HG02798 (cell line): Measurements from ENCODE around the gene SOX11.

Experiments used
- ATAC-seq: cut with Tn5 transposase; IDR thresholded peaks from one replicate; pipeline ENCODE4 v1.9.1; 2021; ENCODE audit warnings: mild to moderate bottlenecking; ENCODE audit not compliant: unreplicated experiment, poor library complexity

SOX11 gene

DNA sequence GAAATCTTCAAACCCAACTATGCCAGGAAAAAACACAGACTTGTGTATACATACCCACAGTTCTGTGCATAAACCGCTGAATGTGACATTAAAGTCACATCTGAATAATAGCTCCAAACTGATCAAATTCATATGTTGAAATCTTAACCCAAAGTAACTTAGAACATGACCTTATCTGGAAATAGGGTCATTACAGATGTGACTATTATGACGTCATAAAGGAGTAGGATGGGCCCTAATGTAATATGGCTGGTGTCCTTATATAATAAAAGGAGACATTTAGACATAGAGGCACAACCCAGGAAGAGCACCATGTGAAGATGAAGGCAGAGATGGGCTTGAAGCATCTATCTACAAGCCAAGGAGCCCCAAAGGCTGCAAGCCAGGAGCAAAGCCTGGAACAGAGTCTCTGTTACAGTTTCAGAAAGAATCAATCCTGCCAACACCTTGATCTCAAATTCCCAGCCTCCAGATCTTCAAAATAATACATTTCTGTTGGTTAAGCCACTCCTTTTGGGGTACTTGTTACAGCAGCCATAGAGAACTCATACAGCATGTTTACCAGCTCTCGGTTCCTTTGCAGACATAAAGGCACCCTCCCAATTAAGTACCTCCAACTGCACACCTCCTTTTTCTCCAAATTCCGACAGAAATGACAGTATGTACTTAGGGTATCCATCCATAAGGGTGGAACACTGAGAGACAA, 27.6 kb downstream of the SOX11 start:
- no peak for ATAC-seq

DNA sequence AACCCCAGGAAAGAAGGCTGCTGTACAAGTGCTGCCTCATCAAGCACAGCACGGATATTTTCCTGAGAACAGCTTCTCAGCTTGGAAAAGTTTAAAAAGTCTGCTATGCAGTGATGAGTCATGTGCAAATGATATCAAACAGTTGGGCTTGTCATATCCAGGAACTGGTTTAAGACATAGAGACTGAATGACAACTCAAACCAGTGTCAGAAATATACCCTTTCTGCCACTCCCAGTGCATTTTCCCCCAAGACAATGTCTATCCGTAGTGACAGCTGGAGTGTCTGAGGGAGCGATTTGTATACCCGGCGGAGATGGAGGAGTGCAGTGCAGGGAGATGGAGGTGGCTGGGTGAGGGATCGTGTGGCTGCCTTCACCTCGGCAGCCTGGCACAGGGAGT, 28.2 kb downstream of the SOX11 start:
- no peak for ATAC-seq

DNA sequence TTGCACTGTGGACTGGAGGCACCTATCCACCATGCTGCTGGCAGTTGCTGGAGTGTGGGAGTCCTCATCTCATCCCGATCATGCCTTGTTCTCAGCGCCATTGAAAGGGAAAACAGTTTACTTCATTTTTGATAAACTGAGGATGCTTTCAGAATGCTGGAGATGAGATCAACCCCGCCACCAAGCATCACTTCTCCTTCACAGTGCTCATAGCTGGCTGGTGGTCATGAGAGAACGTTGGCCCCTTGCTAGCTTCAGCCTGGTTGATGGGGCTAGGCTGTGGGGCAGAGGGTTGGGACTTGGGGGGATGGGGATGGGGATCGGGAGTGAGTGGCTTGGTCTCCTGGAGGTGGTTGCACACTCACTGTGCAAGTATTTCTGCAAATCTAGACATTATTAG, 30.1 kb downstream of the SOX11 start:
- no peak for ATAC-seq

DNA sequence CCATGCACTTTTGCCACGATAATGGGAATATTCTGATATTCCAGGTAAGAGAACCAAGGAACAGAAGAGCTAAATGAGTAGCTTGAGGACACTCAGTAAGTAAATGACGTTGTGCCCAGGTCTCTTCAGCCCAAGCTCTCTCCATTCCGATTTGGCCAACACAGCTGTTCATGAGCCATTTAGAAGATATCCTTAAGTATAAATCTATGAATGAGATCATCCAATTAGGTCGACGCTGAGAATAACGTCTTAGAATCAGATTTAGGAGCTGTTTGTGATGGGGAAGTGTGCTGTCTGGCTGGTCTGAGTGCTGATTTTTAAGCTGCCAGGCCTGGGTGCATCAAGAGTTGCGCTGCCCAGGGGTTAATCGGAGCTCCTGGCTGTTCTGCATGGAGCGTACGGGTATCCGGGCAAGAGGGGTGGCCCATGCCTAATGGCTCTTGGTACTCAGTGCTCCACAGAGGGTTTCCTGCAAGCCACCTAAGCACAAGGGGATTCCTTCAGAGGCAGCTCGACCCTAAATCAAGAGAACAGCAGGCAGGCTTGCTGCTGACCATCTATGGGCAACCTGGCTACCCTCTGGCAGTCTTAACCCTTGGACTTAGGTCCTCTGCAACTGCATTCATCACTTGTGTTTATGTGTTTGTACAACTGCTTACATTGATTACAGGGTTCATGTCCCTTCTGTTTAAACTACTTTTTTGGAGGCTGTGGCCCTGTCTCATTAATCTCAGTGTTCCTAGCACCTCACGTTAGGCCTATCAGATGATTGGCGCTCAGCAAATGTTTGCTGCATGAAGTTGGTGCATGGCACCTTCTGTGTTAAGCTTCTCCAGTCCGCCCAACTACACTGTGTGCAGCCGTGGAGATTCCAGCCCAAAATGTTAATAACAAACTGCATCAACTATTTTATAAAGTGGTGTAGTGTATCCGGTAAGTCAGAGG, 31.9 kb downstream of the SOX11 start:
- ATAC-seq: no peak

DNA sequence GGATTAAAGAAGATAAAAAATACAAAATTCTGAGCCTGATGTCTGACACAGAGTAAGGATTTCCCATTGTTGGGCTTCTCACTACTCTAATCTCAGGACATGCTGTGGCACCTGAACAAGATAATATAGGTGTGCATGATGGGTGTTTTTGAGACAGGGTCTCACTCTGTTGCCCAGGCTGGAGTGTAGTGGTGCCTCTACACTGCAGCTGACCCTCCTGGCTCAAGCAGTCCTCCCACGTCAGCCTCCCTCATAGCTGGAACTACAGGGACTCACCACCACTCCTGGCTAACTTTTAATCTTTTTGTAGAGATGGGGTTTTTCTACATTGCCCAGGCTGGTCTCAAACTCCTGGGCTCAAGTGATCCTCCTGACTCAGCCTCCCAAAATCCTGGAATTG, 32.9 kb downstream of the SOX11 start:
- no peak for ATAC-seq

DNA sequence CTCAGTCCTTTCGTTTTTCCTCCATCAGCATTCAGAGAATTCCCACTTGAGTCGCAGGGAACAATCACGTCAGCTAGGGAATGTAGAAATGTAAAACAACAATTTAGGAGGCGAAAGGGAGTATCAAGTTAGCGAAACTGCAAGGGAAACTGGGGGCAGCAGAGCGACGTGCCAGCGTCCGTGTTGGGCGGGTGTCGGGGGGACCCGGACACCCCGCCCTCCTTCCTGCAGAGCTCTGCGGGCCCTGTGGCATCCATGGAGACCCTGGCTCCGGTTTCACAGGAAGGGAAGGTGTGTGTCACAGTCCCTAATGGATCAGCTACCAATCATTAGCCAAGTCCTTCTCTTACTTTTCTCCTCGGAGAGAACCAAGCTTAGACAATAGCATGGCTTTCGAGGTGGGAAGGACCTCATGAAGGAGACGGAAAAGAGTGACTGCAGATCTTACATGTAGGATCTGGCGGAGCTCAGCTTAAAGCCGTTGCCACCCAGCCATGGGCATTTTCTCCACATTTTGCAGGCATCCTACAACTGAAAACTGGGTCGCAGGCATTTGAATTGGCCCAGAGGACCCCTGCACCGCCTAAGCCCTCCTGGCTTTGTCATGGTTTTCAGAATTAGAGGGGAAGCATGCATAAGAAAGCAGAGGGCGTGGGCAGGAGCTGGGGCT, 33.7 kb downstream of the SOX11 start:
- ATAC-seq: no peak

DNA sequence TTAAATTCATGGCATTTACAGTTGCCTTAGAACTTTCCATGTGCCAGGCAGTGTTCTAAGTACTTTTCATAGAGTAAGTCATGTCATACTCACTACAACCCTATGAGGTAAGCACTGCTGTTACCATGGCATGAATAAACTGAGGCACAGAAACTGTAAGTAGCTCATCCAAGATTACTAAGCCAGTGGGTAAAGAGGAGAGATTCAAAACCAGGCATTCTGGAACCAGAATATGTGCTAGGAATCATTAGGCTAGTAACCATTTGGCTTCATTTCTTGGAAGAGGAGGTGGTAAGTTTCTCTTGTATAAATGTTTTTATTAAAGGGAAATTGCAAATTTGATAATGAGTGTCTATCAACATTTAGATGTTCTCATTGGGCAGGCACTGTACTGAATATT, 35.1 kb downstream of the SOX11 start:
- no peak for ATAC-seq

DNA sequence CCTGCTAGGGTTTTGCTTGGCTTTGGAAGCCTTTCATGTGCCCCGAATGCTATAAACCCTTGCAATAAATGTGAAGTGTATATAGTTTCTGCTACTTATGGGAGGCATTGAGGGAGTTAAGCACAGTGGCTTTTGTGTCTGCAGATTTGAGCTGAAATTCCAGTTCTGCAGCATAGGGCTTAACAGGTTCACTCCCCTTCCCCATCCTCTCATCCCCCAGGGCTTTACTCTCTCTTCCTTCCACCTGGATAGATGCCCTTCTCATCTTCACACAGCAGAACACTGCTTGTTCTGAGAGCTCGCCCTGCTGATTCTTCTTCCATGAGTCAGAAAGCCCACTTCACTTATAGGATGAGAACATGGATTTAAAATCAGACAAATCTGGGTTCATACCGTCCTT, 37.2 kb downstream of the SOX11 start:
- ATAC-seq: no peak

DNA sequence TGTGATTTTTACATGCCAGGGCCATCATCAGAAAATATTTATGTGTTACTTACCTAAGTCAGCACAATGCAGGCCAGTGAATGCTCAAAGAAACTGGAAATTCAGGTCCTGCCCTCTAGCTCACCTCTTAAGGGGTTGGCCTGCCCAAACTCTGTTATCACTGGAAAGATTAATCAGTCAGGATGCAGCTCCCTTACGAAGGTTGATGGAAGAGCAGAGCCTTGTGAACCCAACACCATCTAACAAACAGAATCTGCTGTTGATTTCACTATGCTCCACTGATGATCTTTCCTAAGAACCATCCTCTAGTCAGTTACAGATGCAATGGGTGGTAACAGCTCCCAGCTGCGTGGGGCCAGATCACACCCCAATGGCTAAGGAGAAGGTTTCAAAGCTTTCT, 38.2 kb downstream of the SOX11 start:
- ATAC-seq: no peak

DNA sequence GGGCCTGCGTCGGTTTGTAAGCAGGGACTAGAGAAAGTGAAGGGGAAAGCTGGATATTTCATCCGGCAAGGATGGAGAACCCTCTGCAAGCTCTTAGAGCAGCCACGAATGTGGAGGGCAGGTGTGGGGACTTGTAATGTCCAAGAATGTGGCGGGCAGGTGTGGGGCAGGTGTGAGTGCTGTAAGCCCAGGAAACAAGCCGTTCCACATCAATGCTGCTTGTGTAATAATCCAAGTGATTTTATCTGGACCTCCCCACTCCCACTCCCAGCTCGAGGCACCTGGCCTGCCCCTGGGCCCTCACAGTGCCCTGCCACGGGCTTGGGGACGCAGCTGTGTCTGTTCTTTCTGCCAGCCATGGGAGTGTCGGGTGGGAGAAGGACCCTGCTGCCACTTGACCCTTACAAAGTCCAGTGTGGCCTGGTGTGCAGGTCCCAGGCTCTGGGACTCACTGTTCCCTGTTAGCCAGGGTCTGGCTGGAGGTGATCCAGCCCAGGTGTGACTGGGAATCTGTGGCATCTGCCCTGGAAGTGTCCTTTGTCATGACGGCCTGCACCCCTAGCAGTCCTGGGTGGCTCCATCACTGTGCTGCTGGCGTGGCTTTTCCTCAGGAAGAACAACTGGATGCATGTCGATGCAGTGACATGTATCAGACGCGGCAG, 42.8 kb downstream of the SOX11 start:
- no peak for ATAC-seq

DNA sequence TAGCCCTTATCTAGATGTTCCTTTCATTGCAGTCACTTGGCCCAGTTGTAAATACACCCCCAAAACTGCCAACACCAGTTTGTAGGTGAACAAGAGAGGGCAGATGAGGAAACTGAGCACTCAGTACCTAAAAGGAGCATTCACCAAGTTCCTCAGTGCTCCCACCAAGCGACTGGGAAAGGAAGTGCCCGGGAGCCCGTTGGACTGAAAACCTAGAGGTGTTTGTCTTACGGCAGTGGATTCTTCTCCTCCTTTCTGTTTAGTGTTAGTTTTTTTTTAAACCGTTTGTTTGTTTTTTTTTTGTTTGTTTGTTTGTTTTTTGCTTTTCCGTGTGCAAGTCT, 43.3 kb downstream of the SOX11 start:
- no peak for ATAC-seq

DNA sequence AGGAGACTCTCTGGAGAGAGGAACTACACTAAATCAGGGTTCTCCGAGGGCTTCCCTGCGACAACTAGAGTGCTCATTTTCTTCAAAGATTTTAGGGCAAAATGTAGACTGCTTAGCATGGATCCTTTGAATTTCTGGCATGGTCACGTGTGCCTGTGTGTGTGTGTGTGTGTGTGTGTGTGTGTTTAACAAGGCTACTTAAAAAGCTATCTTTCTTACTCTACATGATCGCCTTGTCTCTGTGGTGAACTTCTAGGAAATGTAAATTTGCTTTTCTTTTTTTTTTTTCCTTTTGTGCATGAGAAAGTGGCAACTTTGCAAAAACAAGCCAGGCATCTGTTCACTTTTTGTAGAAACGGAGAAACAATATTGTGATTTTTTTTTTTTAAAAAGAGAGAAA, 43.9 kb downstream of the SOX11 start:
- no peak for ATAC-seq

DNA sequence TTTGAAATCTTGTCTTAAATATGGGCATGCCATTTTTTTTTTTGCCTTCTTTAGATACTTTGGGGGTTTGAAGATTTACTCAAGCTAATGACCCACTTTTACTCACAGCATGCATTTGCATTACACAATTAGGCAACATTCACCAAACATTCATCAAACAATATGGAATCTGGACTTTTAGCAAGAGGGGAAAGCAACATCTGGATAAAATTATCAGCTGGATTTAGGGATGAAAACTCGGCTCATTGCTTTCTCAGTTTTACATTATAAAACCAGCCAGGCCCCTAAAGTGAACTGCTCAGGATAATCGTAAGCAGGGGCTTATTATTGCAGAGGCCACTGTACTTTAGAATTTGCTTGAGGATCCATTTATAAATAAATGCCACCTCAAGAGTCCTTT, 44.7 kb downstream of the SOX11 start:
- ATAC-seq: no peak

DNA sequence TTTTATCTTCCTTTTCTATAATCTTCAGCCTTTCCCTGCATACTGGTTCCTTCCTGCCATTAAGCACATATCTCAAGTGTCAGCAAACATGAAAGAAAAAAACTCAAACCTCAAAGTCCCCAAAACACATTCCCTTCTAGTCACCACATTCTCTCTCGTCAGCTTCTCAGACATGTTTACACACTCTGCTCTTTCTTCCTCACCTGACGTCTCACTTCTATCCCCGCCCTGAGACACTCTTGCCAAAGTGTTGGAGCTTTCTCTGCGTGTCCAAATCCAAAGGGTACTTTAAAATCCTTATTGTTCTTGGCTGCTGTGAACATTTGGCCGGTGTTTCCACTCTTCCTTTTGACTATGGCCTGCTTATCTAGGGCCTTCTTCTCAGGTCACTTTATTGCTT, 47.9 kb downstream of the SOX11 start:
- no peak for ATAC-seq

DNA sequence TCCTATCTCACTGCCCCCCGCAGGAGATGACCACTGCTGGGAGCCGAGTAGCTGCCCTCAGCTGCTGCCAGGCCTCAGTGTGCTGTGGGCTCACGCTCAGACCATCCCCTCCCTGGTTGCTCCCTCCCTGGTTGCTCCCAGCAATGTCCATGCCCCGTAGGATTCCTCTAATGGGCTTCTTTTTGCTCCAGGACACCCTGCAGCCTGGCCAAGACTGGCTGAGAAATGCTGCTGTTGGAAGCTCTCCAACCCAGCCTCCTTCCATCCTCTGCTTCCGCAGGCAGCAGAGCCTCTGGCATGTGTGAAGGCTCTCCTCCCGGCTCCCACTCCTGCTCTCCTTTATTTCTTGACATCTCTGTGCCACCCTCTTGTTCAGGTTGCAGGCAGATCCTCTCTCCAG, 48.6 kb downstream of the SOX11 start:
- no peak for ATAC-seq

DNA sequence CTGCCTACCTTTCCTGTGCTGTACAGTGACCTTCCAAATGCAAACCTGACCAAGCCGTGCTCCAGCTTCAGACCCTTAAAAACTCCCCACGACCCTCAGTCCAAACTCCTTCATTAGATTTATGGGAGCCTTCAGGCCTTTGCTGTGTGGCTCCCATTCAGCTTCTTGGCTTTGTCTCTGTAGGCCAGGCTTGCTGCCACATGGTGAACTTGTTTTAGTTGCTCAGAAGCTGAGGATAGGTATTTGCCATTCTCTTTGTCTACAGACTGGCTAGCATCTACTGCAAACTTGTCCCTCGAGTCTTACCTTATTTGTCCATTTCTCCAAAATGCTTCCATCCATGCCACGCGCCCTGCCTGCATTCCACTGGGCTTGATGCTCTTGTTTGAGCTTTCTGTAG, 49.1 kb downstream of the SOX11 start:
- ATAC-seq: no peak

DNA sequence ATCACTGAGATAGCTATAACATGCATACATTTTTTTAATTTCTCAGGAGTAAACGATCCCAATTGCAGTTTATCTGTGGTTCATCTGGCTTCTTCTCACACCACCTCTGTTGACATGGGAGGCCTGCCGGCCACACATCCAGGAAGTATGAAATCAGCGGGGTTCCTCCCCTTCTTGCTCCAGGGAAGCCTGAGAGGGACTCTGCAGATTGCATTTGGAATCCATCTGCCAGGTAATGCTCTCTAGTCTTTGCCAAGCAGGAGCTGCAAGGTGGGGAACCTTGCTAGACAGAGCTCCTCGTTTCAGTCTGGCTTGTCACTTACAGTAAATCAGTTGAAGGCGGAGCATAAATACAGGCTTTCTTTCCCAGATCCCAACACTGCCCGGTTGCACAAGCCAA, 49.9 kb downstream of the SOX11 start:
- no peak for ATAC-seq

DNA sequence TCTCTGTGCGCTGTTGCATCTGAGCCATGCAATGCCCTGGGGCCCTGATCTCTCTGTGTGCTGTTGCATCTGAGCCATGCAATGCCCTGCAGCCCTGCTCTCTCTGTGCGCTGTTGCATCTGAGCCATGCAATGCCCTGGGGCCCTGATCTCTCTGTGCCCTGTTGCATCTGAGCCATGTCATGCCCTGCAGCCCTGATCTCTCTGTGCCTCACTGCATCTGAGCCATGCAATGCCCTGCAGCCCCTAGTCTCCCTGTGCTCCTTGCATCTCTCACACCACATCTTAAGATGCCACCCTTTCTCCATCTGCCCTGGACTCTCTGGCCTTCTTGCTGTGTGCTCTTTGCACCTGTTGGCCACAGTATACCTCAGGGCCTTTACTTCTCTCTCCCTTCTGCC, 56.2 kb downstream of the SOX11 start:
- ATAC-seq: no peak

DNA sequence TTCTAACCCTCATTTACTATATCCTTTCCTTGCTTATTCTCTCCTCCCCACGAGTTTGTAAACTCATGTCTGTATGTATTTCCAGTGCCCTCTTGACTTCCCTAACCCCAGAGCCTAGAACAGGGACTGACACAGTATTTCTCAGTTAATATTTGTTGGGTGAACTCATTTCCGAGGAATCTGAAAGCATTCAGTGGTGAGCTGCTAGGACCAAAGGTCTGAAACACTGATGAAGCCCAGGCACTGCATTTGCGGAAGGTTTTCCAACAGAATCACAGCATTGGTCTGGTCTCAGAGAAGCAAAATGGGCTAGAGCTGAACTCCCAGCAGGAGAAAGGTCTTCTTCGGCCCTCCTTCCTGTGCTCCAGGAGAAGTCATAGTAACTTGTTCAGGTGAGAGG, 56.8 kb downstream of the SOX11 start:
- ATAC-seq: no peak

DNA sequence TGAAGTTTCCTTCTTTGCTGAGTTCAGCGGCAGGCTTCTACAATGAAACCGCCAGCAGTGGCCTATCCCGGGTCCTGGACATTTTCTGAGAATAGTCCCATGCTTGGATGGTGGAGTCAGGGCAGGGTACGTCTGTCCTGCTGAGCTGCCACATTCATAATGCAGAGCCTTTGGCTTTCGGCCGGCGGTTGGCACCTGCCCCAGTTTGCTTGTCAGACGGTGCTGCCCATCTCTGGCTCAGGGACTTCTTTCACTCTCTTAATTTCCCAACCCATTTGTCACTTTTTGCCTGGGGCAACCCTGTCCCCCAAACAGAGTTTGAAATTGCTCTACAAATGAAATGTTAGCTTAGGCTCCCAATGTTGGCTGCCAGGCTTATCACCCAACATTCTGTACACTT, 57.2 kb downstream of the SOX11 start:
- ATAC-seq: no peak
